WTC11 (cell line): ENCODE data around the gene RIN1. TPM values are rescaled to one million over a fixed set of nuclear protein-coding genes. Genes with fewer than 3 reads are reported as not detected.
A peak's percentile ranks its signal among the peaks of the same experiment; 100 is the strongest.

Experiments
- ATAC-seq: fragments of 200-7000 bp; cut with Tn5 transposase; 2 replicates; pipeline ENCODE4 v1.10.0; 2021; ENCODE audit warnings: mild to moderate bottlenecking, moderate library complexity
- CTCF ChIA-PET: fragments of 300-600 bp; sonication (Branson Sonifier 250); formaldehyde crosslinking; loops from one replicate; lab custom pipeline; 2021; ENCODE audit warnings: antibody characterized with exemption; lab: Charles Lee
- POLR2A ChIA-PET: fragments of 350-600 bp; sonication (Branson Sonifier 250); formaldehyde crosslinking; loops from one replicate; lab custom pipeline; 2021; ENCODE audit warnings: antibody characterized with exemption; lab: Charles Lee
- DNase-seq: peaks from one replicate; pipeline ENCODE4 v3.0.0; 2021; ENCODE audit warnings: low spot score
- H3K27ac Mint-ChIP-seq: 2 replicates; pipeline ENCODE4 v1.8.0; 2021; ENCODE audit warnings: mixed read lengths
- H3K27me3 Mint-ChIP-seq: 2 replicates; pipeline ENCODE4 v1.8.0; 2021; ENCODE audit warnings: low read depth, mild to moderate bottlenecking, moderate library complexity, mixed read lengths
- H3K36me3 Mint-ChIP-seq: 2 replicates; pipeline ENCODE4 v1.8.0; 2021; ENCODE audit warnings: mixed read lengths
- H3K4me1 Mint-ChIP-seq: 2 replicates; pipeline ENCODE4 v1.8.0; 2022; ENCODE audit warnings: mixed read lengths
- H3K4me3 Mint-ChIP-seq: 2 replicates; pipeline ENCODE4 v1.8.0; 2021; ENCODE audit warnings: mild to moderate bottlenecking, moderate library complexity, mixed read lengths
- H3K9me3 Mint-ChIP-seq: 2 replicates; pipeline ENCODE4 v1.8.0; 2021; ENCODE audit warnings: mixed read lengths
- GABPB1 ChIP-seq: sonication (generic); formaldehyde crosslinking; IDR thresholded peaks from 2 replicates; pipeline ENCODE4 v1.8.1; 2023; ENCODE audit warnings: mild to moderate bottlenecking, missing genetic modification reagents
- MYBL2 ChIP-seq: sonication (generic); formaldehyde crosslinking; IDR thresholded peaks from 2 replicates; pipeline ENCODE4 v1.8.1; 2023; ENCODE audit warnings: mild to moderate bottlenecking, moderate library complexity, missing genetic modification reagents
- NR1H2 ChIP-seq: sonication (generic); formaldehyde crosslinking; IDR thresholded peaks from 2 replicates; pipeline ENCODE4 v1.9.0; 2021; ENCODE audit warnings: mild to moderate bottlenecking, moderate library complexity, missing genetic modification reagents
- SP1 ChIP-seq: sonication (generic); formaldehyde crosslinking; conservative IDR thresholded peaks from 2 replicates; pipeline ENCODE4 v1.8.1; 2022; ENCODE audit warnings: missing genetic modification reagents
- TCF7 ChIP-seq: sonication (generic); formaldehyde crosslinking; IDR thresholded peaks from 2 replicates; pipeline ENCODE4 v1.8.0; 2022; ENCODE audit warnings: mild to moderate bottlenecking, low read depth, missing genetic modification reagents, moderate library complexity
- ZNF121 ChIP-seq: sonication (generic); formaldehyde crosslinking; IDR thresholded peaks from 2 replicates; pipeline ENCODE4 v1.8.0; 2023; ENCODE audit warnings: missing genetic modification reagents
- ZNF423 ChIP-seq: fragments of 250-450 bp; sonication (Bioruptor Pico); IDR thresholded peaks from 2 replicates; pipeline ENCODE4 v2.1.2; 2022; ENCODE audit warnings: mild to moderate bottlenecking, moderate library complexity
- ZNF671 ChIP-seq: fragments of 250-450 bp; sonication (Bioruptor Pico); IDR thresholded peaks from 2 replicates; pipeline ENCODE4 v1.8.0; 2021; ENCODE audit warnings: mild to moderate bottlenecking
- total RNA-seq: library from RNA; stranded (reverse); gene quantifications from 3 replicates; pipeline ENCODE4 v1.2.3, GENCODE V29; 2021
- TF ChIP-seq, protein P1 (sequence below): fragments of 250-450 bp; sonication (Bioruptor Pico); IDR thresholded peaks from 2 replicates; pipeline ENCODE4 v1.9.0; 2021; ENCODE audit warnings: mild to moderate bottlenecking, borderline replicate concordance
- TF ChIP-seq, protein P2 (sequence below): fragments of 250-450 bp; sonication (Bioruptor Pico); conservative IDR thresholded peaks from 2 replicates; pipeline ENCODE4 v1.9.0; 2021; ENCODE audit warnings: mild to moderate bottlenecking

The RIN1 gene
- total RNA-seq, 1 experiment from 2014 or later: 5.0 TPM

DNA sequence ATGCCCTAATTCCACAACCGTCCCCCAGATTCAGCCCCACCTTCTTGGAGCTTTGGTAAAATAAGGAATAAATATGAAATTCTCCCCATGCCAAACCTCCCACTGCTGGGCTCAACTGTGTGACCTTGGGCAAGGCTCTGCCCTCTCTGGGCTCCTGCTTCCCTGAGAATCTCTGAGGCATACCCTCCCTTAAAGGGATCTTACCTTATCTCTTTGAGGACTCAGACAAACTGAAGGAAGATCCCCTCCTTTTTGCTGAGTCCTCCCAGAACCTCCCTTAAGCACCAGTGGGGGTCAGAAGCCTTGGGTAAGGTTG is 22.1 kb downstream of the RIN1 start (continued):
- TF ChIP-seq, protein P1, sequence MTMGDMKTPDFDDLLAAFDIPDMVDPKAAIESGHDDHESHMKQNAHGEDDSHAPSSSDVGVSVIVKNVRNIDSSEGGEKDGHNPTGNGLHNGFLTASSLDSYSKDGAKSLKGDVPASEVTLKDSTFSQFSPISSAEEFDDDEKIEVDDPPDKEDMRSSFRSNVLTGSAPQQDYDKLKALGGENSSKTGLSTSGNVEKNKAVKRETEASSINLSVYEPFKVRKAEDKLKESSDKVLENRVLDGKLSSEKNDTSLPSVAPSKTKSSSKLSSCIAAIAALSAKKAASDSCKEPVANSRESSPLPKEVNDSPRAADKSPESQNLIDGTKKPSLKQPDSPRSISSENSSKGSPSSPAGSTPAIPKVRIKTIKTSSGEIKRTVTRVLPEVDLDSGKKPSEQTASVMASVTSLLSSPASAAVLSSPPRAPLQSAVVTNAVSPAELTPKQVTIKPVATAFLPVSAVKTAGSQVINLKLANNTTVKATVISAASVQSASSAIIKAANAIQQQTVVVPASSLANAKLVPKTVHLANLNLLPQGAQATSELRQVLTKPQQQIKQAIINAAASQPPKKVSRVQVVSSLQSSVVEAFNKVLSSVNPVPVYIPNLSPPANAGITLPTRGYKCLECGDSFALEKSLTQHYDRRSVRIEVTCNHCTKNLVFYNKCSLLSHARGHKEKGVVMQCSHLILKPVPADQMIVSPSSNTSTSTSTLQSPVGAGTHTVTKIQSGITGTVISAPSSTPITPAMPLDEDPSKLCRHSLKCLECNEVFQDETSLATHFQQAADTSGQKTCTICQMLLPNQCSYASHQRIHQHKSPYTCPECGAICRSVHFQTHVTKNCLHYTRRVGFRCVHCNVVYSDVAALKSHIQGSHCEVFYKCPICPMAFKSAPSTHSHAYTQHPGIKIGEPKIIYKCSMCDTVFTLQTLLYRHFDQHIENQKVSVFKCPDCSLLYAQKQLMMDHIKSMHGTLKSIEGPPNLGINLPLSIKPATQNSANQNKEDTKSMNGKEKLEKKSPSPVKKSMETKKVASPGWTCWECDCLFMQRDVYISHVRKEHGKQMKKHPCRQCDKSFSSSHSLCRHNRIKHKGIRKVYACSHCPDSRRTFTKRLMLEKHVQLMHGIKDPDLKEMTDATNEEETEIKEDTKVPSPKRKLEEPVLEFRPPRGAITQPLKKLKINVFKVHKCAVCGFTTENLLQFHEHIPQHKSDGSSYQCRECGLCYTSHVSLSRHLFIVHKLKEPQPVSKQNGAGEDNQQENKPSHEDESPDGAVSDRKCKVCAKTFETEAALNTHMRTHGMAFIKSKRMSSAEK (CRISPR knock-in tag): no peak
- TF ChIP-seq ZNF671 (CRISPR knock-in tag): no peak
- no peak for TF ChIP-seq TCF7
- no peak for TF ChIP-seq NR1H2 (CRISPR knock-in tag)
- TF ChIP-seq, protein P2, sequence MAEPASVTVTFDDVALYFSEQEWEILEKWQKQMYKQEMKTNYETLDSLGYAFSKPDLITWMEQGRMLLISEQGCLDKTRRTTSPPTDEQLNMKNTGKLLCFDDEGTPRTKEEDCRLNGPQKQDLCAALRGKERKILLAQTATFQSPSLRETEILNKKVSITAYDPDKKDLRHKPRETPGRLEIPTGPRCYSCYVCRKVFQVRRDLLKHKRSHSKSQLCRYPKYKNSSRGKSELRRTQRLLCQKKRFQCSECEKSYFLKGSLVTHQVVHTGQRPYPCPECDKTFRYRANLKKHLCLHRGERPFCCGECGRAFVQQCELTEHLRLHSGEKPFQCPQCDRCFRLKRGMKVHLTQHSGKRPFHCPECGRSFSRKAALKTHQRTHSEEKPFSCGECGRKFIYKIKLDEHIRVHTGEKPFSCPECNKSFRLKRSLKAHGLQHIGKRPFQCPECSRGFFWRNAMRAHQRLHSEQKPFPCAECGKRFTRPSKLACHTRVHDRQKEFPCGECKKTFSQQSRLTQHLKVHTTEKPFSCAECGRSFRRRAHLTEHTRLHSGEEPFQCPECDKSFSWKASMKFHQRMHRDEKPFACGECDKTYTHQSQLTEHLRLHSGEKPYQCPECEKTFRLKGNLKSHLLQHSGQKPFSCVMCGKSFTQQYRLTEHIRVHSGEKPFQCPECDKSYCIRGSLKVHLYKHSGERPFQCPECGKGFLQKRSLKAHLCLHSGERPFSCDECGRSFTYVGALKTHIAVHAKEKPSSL (CRISPR knock-in tag): no peak
- TF ChIP-seq ZNF121 (CRISPR knock-in tag): no peak

DNA sequence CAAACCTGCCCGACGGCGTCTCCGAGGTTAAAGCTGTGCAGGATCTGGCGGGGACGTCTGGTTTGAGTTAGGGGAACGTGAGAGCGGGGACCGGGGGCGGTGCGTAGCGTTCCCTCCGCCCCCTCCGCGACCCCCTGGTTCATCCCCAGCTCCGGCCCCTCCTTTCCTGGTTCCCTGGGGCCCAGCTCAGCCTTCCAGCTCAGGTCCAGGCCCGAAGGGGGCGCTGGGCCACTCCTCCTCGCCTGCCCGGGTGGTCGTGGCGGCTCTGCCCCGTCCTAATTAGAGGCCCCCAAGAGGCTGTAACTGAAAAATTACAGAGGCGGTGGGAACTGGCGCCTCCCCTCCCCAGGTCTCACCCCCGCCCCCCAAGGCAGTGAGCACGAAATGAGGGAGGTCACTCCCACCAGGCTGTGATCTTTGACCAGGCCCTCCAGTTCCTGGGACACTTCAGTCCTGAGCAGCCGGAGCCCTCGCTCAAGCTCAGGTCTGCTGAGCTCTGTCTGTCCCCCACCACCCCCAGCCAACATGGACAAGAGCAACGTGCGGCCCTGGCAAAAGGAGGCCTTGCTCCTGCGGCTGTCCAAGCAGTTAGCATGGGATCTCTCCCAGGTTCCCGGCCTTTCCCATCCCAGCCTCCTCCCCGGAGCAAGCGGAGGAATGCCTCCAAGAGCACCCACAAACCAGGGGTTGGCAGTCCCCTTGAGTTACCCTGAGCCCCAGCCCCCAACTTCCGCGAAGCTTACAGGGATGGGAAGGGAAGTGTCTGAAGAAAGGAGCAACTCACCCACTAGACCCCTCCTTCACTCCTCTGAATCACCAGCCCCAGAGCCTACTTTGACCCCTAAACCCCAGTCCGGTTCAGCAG is 22.7 kb downstream of the RIN1 start:
- Mint-ChIP-seq H3K36me3 (peaks cover 2% of the 10 kb centered on the region; the same call in 1 of the 2 replicates), H3K9me3 (peaks cover under 1% of the 10 kb centered on the region), H3K4me1 (peaks cover 25% of the 10 kb centered on the region), H3K27ac (peak overlapping the region; percentile 96)
- ChIA-PET POLR2A (interaction anchor here (0.6 to 2.8 kb wide), 15 partner anchors 9 to 487 kb away, joined by 3 to 20 read pairs (median 6); partner anchors contain the start of genes BRMS1, NPAS4, RIN1 and SLC29A2), CTCF (interaction anchor here (0.7 to 5.8 kb wide), 40 partner anchors 9 to 607 kb away, joined by 3 to 319 read pairs (median 10); partner anchors contain the start of genes B4GAT1, BRMS1, DPP3 and FIBP)
- ATAC-seq: peak; percentile 6
- TF ChIP-seq ZNF423 (CRISPR knock-in tag): no peak
- TF ChIP-seq SP1 (CRISPR knock-in tag): peak; percentile 55; the same call in 1 of the 2 replicates
- 0 out of 2 replicates have a peak, but pooled peaks have one; percentile 17 for TF ChIP-seq GABPB1
- 0 out of 2 replicates have a peak, but pooled peaks have one; percentile 13 for TF ChIP-seq ZNF121 (CRISPR knock-in tag)
- TF ChIP-seq, all 79 proteins: peak for 3
- peak; percentile 78 for DNase-seq
- peaks cover 5% of the 10 kb centered on the region; the same call in 1 of the 2 replicates for H3K27me3 Mint-ChIP-seq
- H3K4me3 Mint-ChIP-seq: peak overlapping the region; percentile 87

GRCh38 chr11:66312549-66313320 is 23.5 kb downstream of the RIN1 start:
- POLR2A ChIA-PET: interaction anchor here (0.5 to 2.8 kb wide), 20 partner anchors 9 to 170 kb away, joined by 3 to 20 read pairs (median 5); partner anchors contain the start of genes BRMS1, NPAS4, RIN1 and SLC29A2
- Mint-ChIP-seq H3K36me3 (no peaks in the 10 kb centered on the region), H3K9me3 (no peaks in the 10 kb centered on the region), H3K4me3 (peak overlapping the region; percentile 87), H3K27me3 (peaks cover 5% of the 10 kb centered on the region; the same call in 1 of the 2 replicates), H3K4me1 (peaks cover 18% of the 10 kb centered on the region), H3K27ac (peak overlapping the region; percentile 99)
- CTCF ChIA-PET: interaction anchor here (0.5 to 5.8 kb wide), 46 partner anchors 9 to 607 kb away, joined by 3 to 319 read pairs (median 8); partner anchors contain the start of genes B4GAT1, BRMS1, DPP3 and FIBP
- peak; percentile 82 for ATAC-seq
- TF ChIP-seq MYBL2 (CRISPR knock-in tag): no peak
- TF ChIP-seq GABPB1: peak; percentile 13; the same call in 1 of the 2 replicates
- peak; percentile 100 for DNase-seq
